ENCODE data around the gene CELSR1. TPM values are rescaled to one million over a fixed set of nuclear protein-coding genes. Genes with fewer than 3 reads are reported as not detected.
"Not testable (repeated sequence)": the region's sequence is repeated elsewhere in the genome, so short reads cannot be mapped to it uniquely, and the experiment has no call there.

CELSR1 gene
- total RNA-seq, 1 donor from 2014 or later: 7.6 TPM

DNA sequence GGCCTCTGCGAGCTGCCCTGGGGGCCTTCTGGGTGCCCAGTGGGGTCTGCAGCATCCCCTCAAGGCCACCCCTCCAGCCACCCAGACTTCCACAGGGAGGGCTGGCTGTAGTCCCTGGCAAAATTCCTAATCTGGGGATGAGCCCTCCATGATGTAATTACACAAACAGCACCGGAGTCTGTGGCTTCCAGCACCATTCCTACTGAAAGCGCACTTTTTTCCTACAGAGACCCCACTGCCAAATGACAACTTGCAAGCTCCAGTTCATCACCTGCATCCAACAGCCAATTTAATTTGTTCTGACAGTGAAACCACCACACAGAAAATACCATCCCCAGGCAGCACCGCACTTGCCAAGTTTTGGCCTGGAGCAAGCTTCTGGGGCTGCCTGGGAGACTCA is 131.5 kb downstream of the CELSR1 start:
- ATAC-seq (ENCODE audit: poor library complexity) (no peak), DNase-seq (no peak)
- intact Hi-C loops (cut with DNase I): no loop called here

DNA sequence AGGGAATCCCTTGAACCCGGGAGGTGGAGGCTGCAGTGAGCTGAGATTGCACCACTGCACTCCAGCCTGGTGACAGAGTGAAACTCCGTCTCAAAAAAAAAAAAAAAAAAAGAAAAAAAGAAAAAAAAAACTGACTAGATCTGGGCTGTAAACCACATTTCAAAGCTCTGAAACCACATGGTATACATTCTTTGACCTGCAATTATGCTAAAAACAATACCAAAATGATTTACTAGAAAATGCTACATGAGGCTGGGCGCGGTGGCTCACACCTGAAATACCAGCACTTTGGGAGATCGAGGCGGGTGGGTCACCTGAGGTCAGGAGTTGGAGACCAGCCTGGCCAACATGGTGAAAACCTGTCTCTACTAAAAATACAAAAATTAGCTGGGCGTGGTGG is 133.5 kb downstream of the CELSR1 start:
- DNase-seq; intact Hi-C loops (cut with DNase I); ATAC-seq (ENCODE audit: poor library complexity): not testable (repeated sequence)

DNA sequence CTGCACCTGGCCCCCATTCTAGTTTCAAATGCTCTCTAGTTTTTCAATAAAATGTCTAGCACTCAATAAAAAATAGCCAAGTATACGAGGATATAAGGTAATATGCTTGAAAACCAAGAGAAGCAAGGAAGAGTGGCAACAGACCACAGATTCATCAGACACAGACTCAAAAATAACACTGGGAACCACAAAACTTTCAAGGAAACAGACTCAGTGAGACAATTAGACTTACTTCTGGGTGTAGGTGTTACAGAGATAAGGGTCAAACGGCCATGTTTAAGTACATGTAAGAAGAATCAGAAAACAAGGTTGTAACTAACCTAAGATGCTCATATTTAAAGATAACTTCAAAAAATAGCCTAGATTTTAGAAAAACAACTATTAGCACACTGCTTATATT is 134.9 kb downstream of the CELSR1 start:
- intact Hi-C loops (cut with DNase I): no loop called here
- no peak for ATAC-seq (ENCODE audit: poor library complexity)
- DNase-seq: no peak

DNA sequence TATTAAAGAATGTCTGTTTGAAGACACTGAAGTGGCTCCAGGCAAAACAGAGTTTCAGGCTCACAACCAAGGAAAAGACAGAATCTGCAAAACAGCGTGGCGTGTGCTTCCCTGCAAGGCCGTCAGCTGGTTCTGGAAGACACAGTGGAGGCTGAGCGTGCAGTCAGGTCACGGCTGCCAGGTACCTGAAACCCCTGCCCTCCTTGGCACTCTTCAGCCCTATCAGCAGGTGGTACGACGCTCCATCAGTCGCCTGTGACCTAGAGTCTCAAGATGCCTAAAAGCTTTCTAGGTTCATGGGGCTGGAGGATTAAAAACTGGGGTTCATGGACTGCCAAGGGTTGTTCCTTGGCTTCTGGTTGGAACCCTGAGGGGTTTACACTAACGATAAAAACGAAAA is 136.1 kb downstream of the CELSR1 start:
- intact Hi-C loops (cut with DNase I): no loop called here
- ATAC-seq (ENCODE audit: poor library complexity) (no peak), DNase-seq (no peak)

DNA sequence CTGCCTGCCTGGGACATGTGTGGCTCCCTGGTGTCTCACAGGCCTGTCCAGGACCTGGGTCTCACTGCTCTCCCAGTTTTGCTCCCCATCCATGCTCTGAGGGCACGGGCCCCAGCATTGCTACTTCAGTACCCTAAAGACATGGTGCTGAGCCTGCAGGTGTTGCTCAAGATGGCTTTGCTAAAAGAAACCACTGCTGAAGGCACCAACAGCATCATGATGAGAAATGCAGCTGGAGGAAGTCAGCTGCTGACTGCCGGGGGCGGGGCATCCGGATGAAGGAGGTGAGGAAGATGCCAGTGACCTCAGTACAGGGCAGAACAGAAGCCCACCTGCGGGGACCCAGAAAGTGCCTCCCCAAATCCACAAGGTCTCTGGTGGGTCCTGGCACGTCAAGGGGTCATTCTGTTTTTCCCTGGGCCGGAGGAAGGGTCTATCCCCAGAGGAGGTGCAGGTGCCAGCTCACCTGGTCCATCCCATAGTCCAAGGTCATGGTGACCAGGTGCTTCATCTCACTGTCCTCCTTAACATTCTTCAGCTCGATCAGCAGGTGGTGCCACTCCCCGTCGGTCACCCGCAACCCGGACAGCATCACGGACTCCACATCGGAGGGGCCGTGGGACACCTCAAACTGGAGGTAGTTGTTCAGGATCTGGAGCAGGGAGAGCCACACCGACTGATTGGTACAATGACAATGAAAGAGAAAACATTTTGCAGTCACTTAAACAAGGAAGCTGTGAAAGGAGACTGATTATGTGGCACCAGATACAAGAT is 138.0 kb downstream of the CELSR1 start:
- intact Hi-C loops (cut with DNase I): no loop called here
- no peak for ATAC-seq (ENCODE audit: poor library complexity)

DNA sequence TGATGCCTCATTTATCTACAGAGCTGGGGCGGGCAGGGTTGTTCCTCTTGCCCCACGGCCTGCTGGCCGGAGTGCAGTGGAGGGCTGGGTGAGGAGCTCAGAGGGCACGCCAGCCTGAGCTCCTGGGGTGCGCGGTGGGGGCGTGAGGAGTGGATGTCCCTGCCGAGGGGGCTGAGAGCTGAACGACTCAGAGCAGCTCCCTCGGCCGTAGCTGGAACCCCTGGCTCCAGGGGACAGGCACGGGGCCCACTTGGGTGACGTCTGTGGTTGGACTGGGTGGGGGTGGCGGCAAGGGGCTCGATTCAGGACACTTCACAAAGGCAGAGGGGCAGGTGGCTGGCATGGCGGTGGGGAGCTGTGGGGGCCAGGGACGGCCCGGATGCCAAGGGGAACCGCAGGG is 139.5 kb downstream of the CELSR1 start:
- DNase-seq (no peak), ATAC-seq (ENCODE audit: poor library complexity) (no peak)
- intact Hi-C loops (cut with DNase I): no loop called here

More for the DNA sequence above, 138.0 kb downstream of the CELSR1 start:
- no peak for DNase-seq

DNA sequence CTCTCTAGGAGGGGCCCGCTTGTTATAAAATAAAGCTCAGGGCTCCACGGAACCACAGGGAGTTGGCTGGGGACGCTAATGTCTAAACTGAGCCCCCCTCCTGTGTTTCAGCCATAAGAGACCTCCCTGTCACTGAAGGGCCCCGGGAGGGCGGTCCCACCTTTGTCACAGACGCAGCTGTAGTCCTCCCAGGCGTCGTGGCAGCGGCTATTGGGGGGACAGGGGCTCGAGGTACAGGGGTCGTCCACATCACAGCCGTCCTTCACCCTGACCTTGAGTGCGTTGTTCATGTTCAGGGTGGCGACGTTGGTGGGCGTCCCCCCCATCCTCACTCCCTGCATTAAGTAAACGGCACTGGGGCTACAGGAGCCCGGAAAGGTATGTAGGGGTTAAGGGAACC is 139.9 kb downstream of the CELSR1 start:
- DNase-seq: no peak
- no peak for ATAC-seq (ENCODE audit: poor library complexity)
- intact Hi-C loops (cut with DNase I): no loop called here

DNA sequence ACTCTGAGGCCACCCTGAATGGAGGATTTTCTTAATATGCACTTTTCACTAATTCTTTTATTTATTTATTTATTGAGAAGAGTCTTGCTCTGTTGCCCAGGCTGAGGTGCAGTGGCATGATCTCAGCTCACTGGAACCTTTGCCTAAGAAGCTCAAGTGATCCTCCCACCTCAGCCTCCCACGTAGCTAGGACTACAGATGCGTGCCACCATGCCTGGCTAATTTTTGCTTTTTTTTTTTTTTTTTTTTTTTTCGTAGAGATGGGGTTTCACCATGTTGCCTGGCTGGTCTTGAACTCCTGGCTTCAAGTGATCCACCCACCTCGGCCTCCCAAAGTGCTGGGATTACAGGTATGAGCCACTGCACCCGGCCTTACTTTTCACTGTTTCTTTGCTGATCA is 140.4 kb downstream of the CELSR1 start:
- ATAC-seq (ENCODE audit: poor library complexity); intact Hi-C loops (cut with DNase I); DNase-seq: not testable (repeated sequence)

DNA sequence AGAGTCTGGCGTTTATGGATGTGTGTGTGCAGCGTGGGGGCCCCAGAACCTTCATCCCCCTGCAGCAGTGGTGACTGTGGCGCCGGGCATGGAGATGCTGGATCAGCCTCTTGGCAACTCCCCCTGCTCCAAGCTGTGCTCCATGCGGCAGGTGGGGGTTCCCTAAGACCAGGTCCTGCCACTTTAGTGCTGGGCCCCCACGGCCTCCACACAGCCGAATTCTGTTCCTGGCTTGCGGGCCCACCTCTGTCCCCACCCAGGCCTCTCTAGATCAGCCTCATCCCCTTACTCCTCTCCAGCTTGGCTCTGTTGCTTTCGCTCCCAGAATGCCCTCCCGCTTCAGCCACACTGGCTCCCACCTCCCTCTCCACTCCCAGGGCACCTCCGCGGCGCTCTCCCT is 142.3 kb downstream of the CELSR1 start:
- no peak for ATAC-seq (ENCODE audit: poor library complexity)
- DNase-seq: no peak
- intact Hi-C loops (cut with DNase I): no loop called here

DNA sequence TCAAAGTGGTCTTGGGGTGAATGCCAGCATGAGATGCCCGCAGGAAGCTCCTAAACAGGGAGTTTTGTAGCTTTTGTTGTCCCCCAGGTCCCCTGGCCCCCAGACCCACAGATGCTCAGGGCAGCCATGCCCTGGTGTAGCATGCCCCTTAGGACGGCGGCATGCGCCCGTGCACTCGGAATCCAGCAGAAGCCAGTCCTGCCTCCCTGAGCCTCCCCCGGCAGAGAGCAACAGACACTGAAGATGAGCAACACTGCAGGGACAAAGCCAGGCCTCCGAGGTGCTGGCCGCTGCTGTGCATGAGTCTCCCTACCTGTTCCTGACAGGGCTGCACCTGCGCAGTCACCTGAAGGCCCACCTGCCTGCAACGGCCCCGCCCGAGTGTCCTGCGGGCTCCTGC is 142.8 kb downstream of the CELSR1 start:
- no peak for DNase-seq
- no peak for ATAC-seq (ENCODE audit: poor library complexity)
- intact Hi-C loops (cut with DNase I): no loop called here

DNA sequence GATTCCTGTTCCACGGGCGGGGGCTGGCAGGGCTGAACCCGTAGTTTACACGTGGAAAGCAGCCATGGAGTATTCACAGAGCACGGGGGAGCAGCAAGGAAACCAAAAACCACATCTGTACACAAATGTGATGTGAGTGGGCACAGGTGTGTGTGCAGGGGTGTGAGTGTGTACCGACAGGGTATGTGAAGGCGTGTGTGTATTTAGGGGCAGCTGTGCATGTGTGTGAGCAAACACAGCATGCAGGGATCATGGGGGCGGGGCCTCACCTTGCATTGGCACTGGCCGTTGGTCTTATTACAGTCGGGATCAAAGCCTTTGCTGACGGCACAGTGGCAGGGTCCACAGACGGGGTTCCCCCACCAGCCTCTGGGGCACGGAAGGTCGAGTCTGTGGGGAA is 143.5 kb downstream of the CELSR1 start:
- ATAC-seq (ENCODE audit: poor library complexity) (no peak), DNase-seq (no peak)
- intact Hi-C loops (cut with DNase I): no loop called here

DNA sequence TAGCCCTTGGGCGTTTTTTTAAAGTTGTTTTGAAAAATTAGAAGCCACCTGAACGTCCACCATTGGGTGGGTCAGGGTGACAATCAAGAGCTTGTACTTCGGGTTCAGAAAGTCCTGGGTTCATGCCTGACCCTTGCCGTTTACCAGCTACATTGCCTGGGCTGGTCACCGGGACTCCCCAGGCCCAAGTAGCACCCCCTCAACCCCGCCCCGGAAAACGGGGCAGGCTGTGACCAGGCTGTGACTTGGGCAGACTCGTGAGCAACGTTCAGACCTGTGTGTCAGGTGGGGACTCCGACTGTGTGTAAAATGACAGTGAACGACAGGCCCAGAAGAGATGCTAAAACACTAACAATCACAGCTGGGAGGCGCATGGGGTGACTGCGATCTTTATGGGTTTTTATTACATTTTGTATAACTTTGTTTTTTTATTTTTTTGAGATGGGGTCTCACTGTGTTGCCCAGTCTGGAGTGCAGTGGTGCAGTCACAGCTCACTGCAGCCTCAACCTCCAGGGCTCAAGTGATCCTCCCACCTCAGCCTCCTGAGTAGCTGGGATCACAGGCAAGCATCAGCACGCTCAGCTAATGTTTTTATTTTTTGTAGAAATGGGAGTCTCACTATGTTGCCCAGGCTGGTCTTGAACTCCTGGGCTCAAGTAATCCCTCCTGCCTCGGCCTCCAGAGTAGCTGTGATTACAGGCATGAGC is 145.1 kb downstream of the CELSR1 start:
- ATAC-seq (ENCODE audit: poor library complexity) (no peak), DNase-seq (no peak)
- intact Hi-C loops (cut with DNase I): no loop called here

DNA sequence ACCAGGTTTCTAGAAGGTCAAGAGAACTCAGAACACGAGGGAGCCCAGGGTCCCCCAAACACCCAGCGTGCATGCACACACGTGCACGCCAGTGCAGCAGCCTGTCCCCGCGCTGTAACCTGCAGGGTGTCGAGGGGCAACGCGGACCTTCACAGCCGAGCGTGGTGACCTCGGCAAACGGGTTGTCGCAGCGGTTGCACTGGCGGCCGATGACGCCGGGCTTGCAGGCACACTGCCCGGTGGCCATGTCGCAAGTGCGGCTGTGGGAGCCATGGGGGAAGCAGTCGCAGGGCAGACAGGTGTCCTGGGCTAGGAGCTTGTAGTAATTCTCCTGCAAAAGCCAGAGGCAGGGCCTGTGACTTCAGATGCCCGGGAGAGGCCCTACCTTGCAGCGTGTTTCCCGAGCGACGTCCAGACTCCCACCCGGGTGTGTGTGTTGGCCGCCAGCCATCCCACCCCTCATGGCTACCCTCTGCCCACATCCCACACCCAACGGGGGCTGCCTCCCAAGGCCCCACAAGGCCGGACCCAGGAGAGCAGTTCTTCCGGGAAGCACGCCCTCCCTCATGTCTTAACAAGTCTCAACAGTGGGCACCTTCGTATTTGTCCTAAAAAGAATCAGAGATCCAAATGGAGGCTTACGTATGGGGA is 145.8 kb downstream of the CELSR1 start:
- ATAC-seq (ENCODE audit: poor library complexity): no peak
- DNase-seq: no peak
- intact Hi-C loops (cut with DNase I): no loop called here

DNA sequence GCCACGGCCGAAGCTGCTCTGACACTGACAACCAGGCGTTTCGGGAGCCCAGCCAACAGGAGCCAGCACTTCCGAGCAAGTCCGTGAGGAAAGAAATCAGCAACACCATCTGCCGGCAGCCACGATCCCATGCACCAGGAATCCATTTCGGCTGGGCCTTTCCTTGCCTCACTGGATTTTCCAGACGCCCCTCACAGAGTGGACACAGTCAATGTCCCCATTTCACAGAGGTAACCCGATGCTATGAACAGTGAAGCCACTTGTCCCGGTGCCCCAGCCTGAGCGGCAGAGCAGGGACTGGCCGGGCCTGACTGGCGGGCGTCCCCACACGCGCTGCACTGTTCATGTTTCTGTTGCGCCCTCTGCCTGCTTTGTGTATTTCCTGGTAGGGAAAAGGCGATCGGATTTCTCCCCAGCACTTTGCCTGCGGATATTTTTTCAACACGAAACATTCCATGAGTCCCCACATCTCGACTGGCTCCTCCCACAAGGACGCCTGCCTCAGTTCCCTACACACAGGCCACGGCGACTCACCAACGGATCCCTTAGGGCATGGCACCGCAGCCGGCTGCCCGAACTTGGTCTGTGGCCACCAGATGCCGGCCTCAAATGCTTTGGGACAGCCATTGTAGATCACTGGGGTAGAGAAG is 146.6 kb downstream of the CELSR1 start:
- DNase-seq (peak; percentile 82), ATAC-seq (ENCODE audit: poor library complexity) (peak; percentile 85)
- intact Hi-C loops (cut with DNase I): no loop called here

DNA sequence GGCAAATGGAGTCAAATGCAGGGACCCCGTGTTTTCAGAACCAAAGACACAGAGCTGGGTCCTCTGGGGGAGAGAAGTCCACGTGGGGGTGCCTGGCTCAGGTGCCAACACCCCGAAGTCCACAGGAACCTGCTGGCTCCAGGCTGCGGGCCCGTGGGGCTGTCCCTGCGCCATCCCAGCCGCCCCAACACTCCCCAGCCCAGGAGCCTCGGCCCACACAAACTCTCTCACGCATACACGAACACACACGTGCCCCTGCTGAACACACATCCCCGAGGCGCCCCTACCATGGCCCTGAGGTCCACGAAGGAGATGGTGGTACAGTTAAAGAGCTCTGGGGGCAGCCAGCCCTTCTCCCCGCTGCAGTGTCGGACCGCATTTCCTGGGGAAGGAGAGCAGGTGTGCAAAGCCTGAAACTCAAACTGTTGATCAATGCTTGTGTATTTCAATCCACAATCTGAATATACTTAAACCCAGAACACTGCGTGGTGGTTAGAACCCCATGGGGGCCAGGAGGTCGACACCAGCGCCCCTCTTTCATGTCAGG is 147.2 kb downstream of the CELSR1 start:
- intact Hi-C loops (cut with DNase I): no loop called here
- ATAC-seq (ENCODE audit: poor library complexity): no peak
- no peak for DNase-seq

DNA sequence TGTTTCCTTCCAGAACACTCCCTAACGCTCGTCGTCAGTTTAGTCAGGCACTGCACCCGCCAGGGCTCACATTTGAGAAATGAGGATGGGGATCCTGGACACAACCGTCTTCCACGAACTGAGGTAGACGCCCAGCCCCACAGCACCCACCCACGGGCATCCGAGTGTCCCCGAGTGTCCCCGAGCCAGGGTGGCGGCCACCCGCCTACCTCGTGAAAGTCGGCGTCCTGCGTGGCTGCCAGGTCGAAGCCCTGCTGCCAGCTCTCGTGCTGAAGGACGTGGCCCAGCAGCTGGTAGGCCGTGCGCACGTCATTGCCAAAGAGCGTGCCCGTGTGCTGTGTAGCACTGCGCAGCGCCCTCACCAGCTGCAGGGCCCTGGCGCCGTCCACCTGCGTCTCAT is 148.3 kb downstream of the CELSR1 start:
- intact Hi-C loops (cut with DNase I): no loop called here
- no peak for DNase-seq
- no peak for ATAC-seq (ENCODE audit: poor library complexity)

DNA sequence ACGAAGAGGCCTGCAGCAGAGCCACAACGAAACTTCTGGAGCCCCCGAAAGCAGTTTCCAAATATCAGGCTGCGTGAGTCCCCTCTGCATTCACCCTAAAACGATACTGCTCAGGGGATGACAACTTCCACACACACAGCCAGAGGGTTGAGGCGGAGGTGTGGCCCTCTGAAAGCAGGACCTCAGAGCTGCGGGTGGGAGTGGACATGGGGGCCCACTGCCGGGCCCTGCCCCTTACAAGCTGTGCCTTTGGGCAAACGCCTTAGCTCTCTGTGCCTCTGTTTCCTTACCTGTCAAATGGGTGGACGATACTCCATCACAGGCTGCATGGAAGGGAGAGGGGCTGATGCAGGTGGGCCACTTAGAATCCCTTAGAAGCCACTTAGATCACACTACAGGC is 148.8 kb downstream of the CELSR1 start:
- DNase-seq: no peak
- intact Hi-C loops (cut with DNase I): no loop called here
- no peak for ATAC-seq (ENCODE audit: poor library complexity)

DNA sequence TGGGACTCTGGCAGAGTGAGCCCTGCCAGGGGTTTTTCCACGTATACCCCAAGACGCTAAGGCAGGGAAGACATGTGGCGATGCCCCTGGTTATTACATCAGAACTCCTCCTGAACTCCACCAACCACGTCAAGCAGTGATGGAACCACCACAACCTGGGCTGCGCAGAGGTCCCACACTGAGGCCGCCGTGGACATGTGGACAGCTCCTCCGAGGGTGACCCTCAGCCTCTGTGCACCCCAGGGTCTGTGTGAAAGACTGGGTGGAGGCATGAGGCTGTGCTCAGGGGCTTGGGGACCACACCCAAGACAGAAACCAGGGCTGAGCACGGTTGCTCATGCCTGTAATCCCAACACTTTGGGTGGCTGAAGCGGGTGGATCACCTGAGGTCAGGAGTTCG is 149.7 kb downstream of the CELSR1 start:
- intact Hi-C loops (cut with DNase I): no loop called here
- DNase-seq (no peak), ATAC-seq (ENCODE audit: poor library complexity) (no peak)

DNA sequence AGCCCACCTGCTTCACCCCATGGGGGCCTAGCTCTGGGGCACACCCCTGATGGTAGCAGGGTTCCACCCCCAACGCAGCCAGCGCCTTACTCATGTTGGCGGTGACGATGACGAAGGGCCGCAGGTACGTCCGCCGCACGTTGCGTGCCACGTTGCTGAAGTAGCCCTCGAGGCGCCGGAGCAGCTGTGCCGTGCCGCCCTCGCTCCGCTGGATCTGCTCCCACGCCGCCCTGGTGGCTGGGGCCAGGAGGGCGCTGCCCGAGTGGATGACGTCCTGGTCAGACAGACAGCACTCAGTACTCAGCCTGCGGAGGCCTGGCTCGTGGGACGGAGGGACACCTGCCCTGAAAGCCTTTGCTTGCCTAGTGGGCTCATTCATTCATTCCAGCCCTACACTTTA is 151.1 kb downstream of the CELSR1 start:
- DNase-seq (no peak), ATAC-seq (ENCODE audit: poor library complexity) (no peak)
- intact Hi-C loops (cut with DNase I): no loop called here
